K562 (cell line): ENCODE measurements around the gene CREG1. TPM values are rescaled to one million over a fixed set of nuclear protein-coding genes. Genes with fewer than 3 reads are reported as not detected.

Experiments
- CBX2 ChIP-seq: fragments of 200-600 bp; sonication (generic); IDR thresholded peaks from one replicate; pipeline ENCODE4 v1.6.1; 2012; ENCODE audit warnings: mild to moderate bottlenecking, low read length, inconsistent platforms; ENCODE audit not compliant: insufficient read depth, poor library complexity, severe bottlenecking
- FOXA3 ChIP-seq, 2 experiments: fragments of 450-650 bp in 1 of 2; sonication (generic) in 1 of 2; formaldehyde crosslinking; IDR thresholded peaks in 1 of 2; conservative IDR thresholded peaks in 1 of 2; 2 replicates each; pipeline versions ENCODE4 v1.4.0 to v1.8.0; 2020 to 2022; ENCODE audit warnings: mild to moderate bottlenecking in 2 of 2, missing genetic modification reagents in 1 of 2
- GABPA ChIP-seq: fragments of 200-800 bp; sonication (Bioruptor generic); conservative IDR thresholded peaks from 2 replicates; pipeline ENCODE4 v1.6.1; 2016; ENCODE audit warnings: low read depth, missing genetic modification characterization, missing compliant biosample characterization
- HDAC2 ChIP-seq: fragments of 450-650 bp; IDR thresholded peaks from 2 replicates; pipeline ENCODE4 v1.6.1; 2016; ENCODE audit warnings: mild to moderate bottlenecking
- HDAC8 ChIP-seq: fragments of 450-650 bp; IDR thresholded peaks from 2 replicates; pipeline ENCODE4 v1.6.1; 2016; ENCODE audit warnings: mild to moderate bottlenecking, missing genetic modification characterization, moderate library complexity, missing compliant biosample characterization
- MTA1 ChIP-seq: fragments of 450-650 bp; IDR thresholded peaks from 2 replicates; pipeline ENCODE4 v1.6.1; 2017; ENCODE audit warnings: borderline replicate concordance
- NFYB ChIP-seq: IDR thresholded peaks from 2 replicates; pipeline ENCODE4 v1.6.1; 2011; ENCODE audit warnings: mild to moderate bottlenecking, moderate library complexity; ENCODE audit not compliant: insufficient read length; ENCODE audit errors: extremely low read depth
- NONO ChIP-seq, 2 experiments: fragments of 200-400 bp in 1 of 2; fragments of 450-650 bp in 1 of 2; formaldehyde crosslinking in 1 of 2; IDR thresholded peaks; 2 replicates each; pipeline ENCODE4 v1.6.1; 2017; ENCODE audit warnings: low read depth in 2 of 2, mild to moderate bottlenecking in 2 of 2, moderate library complexity in 2 of 2, low read length in 1 of 2
- SIRT6 ChIP-seq: IDR thresholded peaks from one replicate; pipeline ENCODE4 v1.6.1; 2012; ENCODE audit warnings: low read depth, mild to moderate bottlenecking, control low read depth, inconsistent platforms, low read length, moderate library complexity
- SMARCC2 ChIP-seq: fragments of 450-650 bp; IDR thresholded peaks from 2 replicates; pipeline ENCODE4 v1.6.1; 2017; ENCODE audit warnings: antibody characterized with exemption, moderate library complexity, mild to moderate bottlenecking, low read depth
- STAT5A ChIP-seq: IDR thresholded peaks from 2 replicates; pipeline ENCODE4 v1.6.1; 2012; ENCODE audit warnings: low read length, inconsistent platforms, borderline replicate concordance
- USF2 ChIP-seq: sonication (generic); formaldehyde crosslinking; IDR thresholded peaks from 2 replicates; pipeline ENCODE4 v1.5.0; 2020; ENCODE audit warnings: missing genetic modification reagents
- ZBTB33 ChIP-seq: sonication (generic); formaldehyde crosslinking; IDR thresholded peaks from 2 replicates; pipeline ENCODE4 v1.8.1; 2023; ENCODE audit warnings: mild to moderate bottlenecking, missing genetic modification reagents
- ZNF785 ChIP-seq: fragments of 250-450 bp; sonication (Bioruptor Pico); IDR thresholded peaks from 2 replicates; pipeline ENCODE4 v1.4.0; 2020; ENCODE audit warnings: mild to moderate bottlenecking
- polyA plus RNA-seq, 8 experiments: library from polyadenylated mRNA; depleted of rRNA in 4 of 8; stranded (reverse) in 5 of 8; unstranded in 3 of 8; fragments of >200 nt; fragmentation: Nextera tagmentation in 2 of 8; fragmentation: Illumina TruSeq in 1 of 8; extraction: Ambion mirVana in 2 of 8; extraction: Trizol in 1 of 8; gene quantifications; 2 replicates each; pipeline versions ENCODE4 v1.2.1 to v1.2.3, GENCODE V29; 2011 to 2014; ENCODE audit warnings: inconsistent platforms in 1 of 8, missing spikeins in 1 of 8
- total RNA-seq, 7 experiments: library from RNA; depleted of rRNA in 6 of 7; stranded (reverse); fragments of >200 nt in 6 of 7; fragmentation: Illumina TruSeq in 2 of 7; extraction: Trizol in 2 of 7; gene quantifications; 2 replicates each; pipeline versions ENCODE4 v1.2.1 to v1.2.3, GENCODE V29; 2011 to 2021; ENCODE audit warnings: low replicate concordance in 1 of 7
- TF ChIP-seq, protein P1 (sequence below): fragments of 450-650 bp; IDR thresholded peaks from 2 replicates; pipeline ENCODE4 v1.6.1; 2016; ENCODE audit warnings: low read depth
- TF ChIP-seq, protein P2 (sequence below), 2 experiments: fragments of 450-650 bp; IDR thresholded peaks; 2 replicates each; pipeline ENCODE4 v1.6.1; 2016

The CREG1 gene
- total and polyA plus RNA-seq, 9 of the 15 experiments (the other 6 are each of a cell fraction or from before 2014, with no cell fraction given): 45.7 to 272 (median 161) TPM

DNA sequence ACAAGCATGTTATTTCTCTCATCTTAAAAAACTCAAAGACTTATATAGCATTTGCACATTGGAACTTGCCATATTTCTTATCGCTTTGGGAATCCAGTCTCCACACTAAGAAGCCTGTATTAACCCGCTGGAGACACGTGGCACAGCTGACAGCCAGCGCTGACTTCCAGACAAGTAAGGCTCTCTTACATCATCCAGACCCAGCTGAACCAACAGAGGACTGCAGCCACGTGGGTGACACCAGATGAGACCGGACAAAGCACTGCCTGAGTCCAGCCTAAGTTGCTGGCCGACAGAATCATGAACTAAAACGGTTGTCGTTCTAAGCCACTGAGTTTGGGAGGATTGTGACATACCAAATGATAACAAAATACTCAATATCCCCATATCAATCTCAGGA is 28.9 kb downstream of the CREG1 start (continued):
- TF ChIP-seq, protein P1, sequence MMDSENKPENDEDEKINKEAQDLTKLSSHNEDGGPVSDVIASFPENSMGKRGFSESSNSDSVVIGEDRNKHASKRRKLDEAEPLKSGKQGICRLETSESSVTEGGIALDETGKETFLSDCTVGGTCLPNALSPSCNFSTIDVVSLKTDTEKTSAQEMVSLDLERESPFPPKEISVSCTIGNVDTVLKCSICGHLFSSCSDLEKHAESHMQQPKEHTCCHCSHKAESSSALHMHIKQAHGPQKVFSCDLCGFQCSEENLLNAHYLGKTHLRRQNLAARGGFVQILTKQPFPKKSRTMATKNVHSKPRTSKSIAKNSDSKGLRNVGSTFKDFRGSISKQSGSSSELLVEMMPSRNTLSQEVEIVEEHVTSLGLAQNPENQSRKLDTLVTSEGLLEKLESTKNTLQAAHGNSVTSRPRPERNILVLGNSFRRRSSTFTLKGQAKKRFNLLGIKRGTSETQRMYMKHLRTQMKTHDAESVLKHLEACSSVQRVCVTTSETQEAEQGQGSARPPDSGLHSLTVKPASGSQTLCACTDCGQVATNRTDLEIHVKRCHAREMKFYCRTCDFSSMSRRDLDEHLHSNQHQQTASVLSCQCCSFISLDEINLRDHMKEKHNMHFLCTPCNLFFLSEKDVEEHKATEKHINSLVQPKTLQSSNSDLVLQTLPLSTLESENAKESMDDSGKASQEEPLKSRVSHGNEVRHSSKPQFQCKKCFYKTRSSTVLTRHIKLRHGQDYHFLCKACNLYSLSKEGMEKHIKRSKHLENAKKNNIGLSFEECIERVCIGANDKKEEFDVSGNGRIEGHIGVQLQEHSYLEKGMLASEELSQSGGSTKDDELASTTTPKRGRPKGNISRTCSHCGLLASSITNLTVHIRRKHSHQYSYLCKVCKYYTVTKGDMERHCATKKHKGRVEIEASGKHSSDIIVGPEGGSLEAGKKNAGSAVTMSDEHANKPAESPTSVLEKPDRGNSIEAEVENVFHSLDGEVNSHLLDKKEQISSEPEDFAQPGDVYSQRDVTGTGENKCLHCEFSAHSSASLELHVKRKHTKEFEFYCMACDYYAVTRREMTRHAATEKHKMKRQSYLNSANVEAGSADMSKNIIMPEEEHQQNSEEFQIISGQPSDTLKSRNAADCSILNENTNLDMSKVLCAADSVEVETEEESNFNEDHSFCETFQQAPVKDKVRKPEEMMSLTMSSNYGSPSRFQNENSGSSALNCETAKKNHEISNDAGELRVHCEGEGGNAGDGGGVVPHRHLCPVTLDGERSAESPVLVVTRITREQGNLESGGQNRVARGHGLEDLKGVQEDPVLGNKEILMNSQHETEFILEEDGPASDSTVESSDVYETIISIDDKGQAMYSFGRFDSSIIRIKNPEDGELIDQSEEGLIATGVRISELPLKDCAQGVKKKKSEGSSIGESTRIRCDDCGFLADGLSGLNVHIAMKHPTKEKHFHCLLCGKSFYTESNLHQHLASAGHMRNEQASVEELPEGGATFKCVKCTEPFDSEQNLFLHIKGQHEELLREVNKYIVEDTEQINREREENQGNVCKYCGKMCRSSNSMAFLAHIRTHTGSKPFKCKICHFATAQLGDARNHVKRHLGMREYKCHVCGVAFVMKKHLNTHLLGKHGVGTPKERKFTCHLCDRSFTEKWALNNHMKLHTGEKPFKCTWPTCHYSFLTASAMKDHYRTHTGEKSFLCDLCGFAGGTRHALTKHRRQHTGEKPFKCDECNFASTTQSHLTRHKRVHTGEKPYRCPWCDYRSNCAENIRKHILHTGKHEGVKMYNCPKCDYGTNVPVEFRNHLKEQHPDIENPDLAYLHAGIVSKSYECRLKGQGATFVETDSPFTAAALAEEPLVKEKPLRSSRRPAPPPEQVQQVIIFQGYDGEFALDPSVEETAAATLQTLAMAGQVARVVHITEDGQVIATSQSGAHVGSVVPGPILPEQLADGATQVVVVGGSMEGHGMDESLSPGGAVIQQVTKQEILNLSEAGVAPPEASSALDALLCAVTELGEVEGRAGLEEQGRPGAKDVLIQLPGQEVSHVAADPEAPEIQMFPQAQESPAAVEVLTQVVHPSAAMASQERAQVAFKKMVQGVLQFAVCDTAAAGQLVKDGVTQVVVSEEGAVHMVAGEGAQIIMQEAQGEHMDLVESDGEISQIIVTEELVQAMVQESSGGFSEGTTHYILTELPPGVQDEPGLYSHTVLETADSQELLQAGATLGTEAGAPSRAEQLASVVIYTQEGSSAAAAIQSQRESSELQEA: no peak
- TF ChIP-seq USF2 (CRISPR knock-in tag): peak; percentile 56
- no peak for TF ChIP-seq SIRT6
- peak; percentile 97 to 98 for TF ChIP-seq FOXA3 (CRISPR knock-in tag; conservative IDR thresholded peaks at IDR 0.05 in 1 of 2, IDR thresholded peaks at IDR 0.05 in 1 of 2)
- TF ChIP-seq SMARCC2: no peak
- TF ChIP-seq, protein P2, sequence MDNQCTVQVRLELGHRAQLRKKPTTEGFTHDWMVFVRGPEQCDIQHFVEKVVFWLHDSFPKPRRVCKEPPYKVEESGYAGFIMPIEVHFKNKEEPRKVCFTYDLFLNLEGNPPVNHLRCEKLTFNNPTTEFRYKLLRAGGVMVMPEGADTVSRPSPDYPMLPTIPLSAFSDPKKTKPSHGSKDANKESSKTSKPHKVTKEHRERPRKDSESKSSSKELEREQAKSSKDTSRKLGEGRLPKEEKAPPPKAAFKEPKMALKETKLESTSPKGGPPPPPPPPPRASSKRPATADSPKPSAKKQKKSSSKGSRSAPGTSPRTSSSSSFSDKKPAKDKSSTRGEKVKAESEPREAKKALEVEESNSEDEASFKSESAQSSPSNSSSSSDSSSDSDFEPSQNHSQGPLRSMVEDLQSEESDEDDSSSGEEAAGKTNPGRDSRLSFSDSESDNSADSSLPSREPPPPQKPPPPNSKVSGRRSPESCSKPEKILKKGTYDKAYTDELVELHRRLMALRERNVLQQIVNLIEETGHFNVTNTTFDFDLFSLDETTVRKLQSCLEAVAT (IDR thresholded peaks at IDR 0.05): no peak
- no peak for TF ChIP-seq MTA1
- TF ChIP-seq GABPA (tag): no peak
- TF ChIP-seq NFYB: no peak
- no peak for TF ChIP-seq STAT5A
- no peak for TF ChIP-seq HDAC8
- no peak for TF ChIP-seq NONO (IDR thresholded peaks at IDR 0.05; ENCODE audit: low read depth in 2 of 2, low read length in 1 of 2)
- TF ChIP-seq ZBTB33: 0 out of 2 replicates have a peak, but pooled peaks have one; percentile 17
- no peak for TF ChIP-seq ZNF785 (CRISPR knock-in tag)
- no peak for TF ChIP-seq CBX2
- peak; percentile 59; the same call in 1 of the 2 replicates for TF ChIP-seq HDAC2
